ENCODE data around the gene ACSL3.
"Not testable (repeated sequence)": the region's sequence is repeated elsewhere in the genome, so short reads cannot be mapped to it uniquely, and the experiment has no call there.

The ACSL3 gene

GRCh38 chr2:222976521-222977061 lies 115.8 kb downstream of the ACSL3 start:
- DNase-seq (ENCODE audit: low read depth) = no peak

DNA sequence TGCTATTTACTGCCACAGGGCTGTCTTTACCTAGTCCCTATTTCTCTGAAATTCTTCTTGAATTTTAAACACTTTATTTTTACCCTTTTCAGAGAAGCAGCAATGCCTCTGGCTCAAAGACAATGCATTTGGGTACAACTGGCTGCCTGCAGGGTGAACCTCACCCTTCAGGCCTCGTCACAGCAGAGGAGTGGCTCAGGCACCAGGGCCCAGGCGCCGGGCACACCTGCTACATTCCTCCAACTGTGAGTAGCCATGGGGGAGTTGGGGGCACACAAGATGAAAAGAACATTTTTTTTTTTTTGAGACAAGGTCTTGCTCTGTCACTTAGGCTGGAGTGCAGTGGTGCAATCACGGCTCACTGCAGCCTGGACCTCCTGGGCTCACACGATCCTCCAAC lies 116.3 kb downstream of the ACSL3 start:
- DNase-seq (ENCODE audit: low read depth) = no peak

DNA sequence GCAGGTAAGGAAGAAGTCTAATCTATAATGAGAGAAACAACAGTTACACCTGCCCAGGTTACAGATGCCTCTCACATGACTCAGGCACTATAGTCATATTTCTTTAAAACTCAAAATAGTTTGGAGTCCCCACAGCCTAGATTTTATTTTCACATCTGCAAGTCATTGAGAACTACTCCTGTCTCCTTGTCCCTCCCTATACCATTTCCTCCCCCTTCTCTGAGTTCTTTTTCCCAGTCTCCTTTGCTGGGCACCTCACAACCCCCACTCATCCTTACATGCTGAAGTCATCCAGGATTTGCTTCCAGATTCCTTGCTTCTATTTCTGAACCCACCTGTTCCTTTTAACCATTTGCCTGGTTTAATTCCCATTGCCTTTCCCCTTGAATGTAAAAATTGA lies 118.0 kb downstream of the ACSL3 start:
- no peak for DNase-seq (ENCODE audit: low read depth)

DNA sequence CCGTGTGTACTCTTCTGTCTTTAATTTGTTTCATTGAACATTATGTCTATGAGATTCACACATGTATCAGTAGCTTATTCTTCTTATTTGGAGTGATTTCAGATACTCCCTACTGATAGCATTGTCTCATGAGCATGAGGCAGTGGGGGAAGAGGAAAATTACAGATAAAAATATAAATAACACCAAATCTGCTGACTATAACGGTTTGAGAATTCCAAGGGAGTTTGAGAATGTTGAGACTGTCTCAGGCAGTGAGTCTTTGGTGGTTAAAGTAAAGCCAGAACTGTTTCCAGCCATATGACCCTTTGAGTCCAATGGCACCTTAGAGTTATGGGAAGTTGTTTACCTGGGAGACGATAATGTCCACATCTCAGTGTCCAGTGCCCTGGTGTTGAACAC lies 118.6 kb downstream of the ACSL3 start:
- no peak for DNase-seq (ENCODE audit: low read depth)

DNA sequence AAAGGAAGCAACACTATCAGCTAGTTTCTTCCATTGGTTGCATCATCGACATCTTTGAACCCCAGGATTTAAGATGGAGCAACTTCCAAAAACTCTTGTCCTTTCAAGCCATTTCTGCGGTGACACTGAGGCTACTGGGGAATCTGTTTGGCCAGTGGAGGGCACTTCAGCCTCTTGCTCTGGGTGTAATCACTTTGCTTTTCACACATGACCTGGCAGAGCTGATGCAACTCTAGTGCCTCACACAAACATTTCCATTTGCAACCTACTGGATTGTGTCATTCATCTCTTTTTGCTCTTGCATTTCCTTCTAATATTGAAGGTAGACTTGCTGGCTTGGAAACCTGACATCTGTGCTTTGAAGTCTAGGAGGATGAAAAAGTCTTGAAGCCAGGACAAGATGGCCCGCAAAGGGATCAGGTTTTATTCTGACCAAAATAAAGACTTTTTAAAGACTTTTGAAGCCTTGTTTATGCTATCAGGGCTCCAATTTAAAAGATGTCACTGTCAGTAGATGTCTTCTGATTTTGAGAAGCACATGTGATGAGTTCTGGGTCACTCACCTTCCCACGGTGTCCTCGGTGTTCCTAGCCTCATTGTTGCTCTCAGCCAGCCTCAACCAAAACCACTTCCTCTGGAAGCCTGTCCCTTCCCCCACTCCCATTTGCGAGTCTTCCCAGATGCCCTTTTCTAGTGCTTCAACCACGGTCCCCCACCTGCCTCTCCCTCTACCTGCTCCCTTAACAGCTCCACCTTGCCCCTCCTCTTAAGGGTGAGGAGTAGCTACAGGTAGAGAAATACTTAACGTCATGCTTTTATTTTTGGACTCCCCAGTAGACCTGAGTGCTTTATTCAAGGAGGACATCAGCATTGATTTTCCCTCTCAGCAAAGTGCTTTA lies 121.4 kb downstream of the ACSL3 start:
- peak; percentile 68 for DNase-seq (ENCODE audit: low read depth)

GRCh38 chr2:222982909-222983265 lies 122.1 kb downstream of the ACSL3 start:
- DNase-seq (ENCODE audit: low read depth) = no peak

- no peak for DNase-seq (ENCODE audit: low read depth)
These were observed 124.1 kb downstream of the ACSL3 start for GRCh38 chr2:222984908-222985307.

GRCh38 chr2:222989431-222989830 lies 128.6 kb downstream of the ACSL3 start:
- no peak for DNase-seq (ENCODE audit: low read depth)

DNA sequence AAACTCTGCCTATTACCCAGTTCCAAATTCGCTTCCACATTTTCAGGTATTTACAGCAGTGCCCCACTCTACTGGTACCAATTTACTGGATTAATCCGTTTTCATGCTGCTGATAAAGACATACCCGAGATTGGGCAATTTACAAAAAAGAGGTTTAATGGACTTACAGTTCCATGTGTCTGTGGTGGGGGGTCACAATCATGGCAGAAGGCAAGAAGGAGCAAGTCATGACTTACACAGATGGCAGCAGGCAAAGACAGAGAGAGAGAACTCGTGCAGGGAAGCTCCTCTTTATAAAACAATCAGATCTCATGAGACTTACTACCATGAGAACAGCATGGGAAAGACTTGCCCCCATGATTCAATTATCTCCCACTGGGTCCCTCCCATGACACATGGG lies 129.4 kb downstream of the ACSL3 start:
- not testable (repeated sequence) for DNase-seq (ENCODE audit: low read depth)

DNA sequence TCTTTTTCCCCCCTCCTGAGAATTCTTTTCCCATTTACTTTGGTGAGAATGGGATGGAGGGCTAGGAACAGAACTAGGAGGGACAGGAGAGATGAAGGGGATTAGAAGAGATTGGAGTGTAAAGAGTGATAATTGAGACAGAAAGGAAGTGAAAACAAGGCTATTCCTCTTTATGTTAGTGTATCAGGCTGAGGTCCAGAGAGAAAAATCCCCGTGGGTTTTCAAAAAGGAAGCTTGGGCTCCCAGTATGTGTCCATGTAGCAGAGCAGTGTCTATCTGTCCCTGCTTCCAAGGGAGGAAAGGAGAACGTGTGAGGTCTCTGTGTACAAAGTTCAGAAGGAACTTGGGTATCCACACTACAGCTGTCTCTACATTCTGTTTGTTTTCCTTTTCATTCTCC lies 131.3 kb downstream of the ACSL3 start:
- no peak for DNase-seq (ENCODE audit: low read depth)

All from ELR (cell line).